Measurements from ENCODE around the gene C9orf50.

GRCh38 chr9:129647635-129648034 is 26.7 kb upstream of the C9orf50 start:
- TF ChIP-seq CTCF (IDR thresholded peaks at IDR 0.05; ENCODE audit: poor library complexity, severe bottlenecking) (no peak), MXI1 (conservative IDR thresholded peaks at IDR 0.05; ENCODE audit: poor library complexity, severe bottlenecking) (no peak)

Data from neural cell (in vitro differentiated cells).